ENCODE measurements around the gene SPTB.

Gene SPTB

GRCh38 chr14:64762044-64763034 is 117.4 kb downstream of the SPTB start:
- Histone ChIP-seq H3K27ac (ENCODE audit: low read length) (peak overlapping the region; percentile 62), H3K4me1 (ENCODE audit: control insufficient read depth in 1 of 2, insufficient read depth in 2 of 2, low read length in 2 of 2) (peaks cover 31 to 45% of the 10 kb centered on the region in 2 donors), H3K9me3 (ENCODE audit: control insufficient read depth in 1 of 2, low read length in 2 of 2) (no peaks in the 10 kb centered on the region), H3K4me3 (ENCODE audit: low read depth in 1 of 2, low read length in 2 of 2) (peak overlapping the region in 1 of 2 donors; percentile 33), H3K36me3 (ENCODE audit: control insufficient read depth in 1 of 2, insufficient read depth in 2 of 2, low read length in 2 of 2) (no peaks in the 10 kb centered on the region), H3K27me3 (ENCODE audit: low read depth, low read length) (no peaks in the 10 kb centered on the region)

- Histone ChIP-seq H3K27ac (ENCODE audit: low read length) (peak overlapping the region; percentile 62), H3K4me3 (ENCODE audit: low read depth in 1 of 2, low read length in 2 of 2) (no peak overlapping the region), H3K36me3 (ENCODE audit: control insufficient read depth in 1 of 2, insufficient read depth in 2 of 2, low read length in 2 of 2) (no peaks in the 10 kb centered on the region), H3K4me1 (ENCODE audit: control insufficient read depth in 1 of 2, insufficient read depth in 2 of 2, low read length in 2 of 2) (peaks cover 31 to 45% of the 10 kb centered on the region in 2 donors), H3K9me3 (ENCODE audit: control insufficient read depth in 1 of 2, low read length in 2 of 2) (no peaks in the 10 kb centered on the region), H3K27me3 (ENCODE audit: low read depth, low read length) (no peaks in the 10 kb centered on the region)
Observed at GRCh38 chr14:64761441-64762043, 118.2 kb downstream of the SPTB start.

- no peaks in the 10 kb centered on the region for H3K9me3 ChIP-seq (ENCODE audit: control insufficient read depth in 1 of 2, low read length in 2 of 2)
- no peaks in the 10 kb centered on the region for H3K27me3 ChIP-seq (ENCODE audit: low read depth, low read length)
- no peaks in the 10 kb centered on the region for H3K36me3 ChIP-seq (ENCODE audit: control insufficient read depth in 1 of 2, insufficient read depth in 2 of 2, low read length in 2 of 2)
- H3K4me3 ChIP-seq (ENCODE audit: low read depth in 1 of 2, low read length in 2 of 2): no peak overlapping the region
- H3K27ac ChIP-seq (ENCODE audit: low read length): no peak overlapping the region
- H3K4me1 ChIP-seq (ENCODE audit: control insufficient read depth in 1 of 2, insufficient read depth in 2 of 2, low read length in 2 of 2): peaks cover 31 to 45% of the 10 kb centered on the region in 2 donors
Observed at GRCh38 chr14:64760916-64761315, 118.8 kb downstream of the SPTB start.

GRCh38 chr14:64760146-64760755 is 119.5 kb downstream of the SPTB start:
- Histone ChIP-seq H3K4me3 (ENCODE audit: low read depth in 1 of 2, low read length in 2 of 2) (no peak overlapping the region), H3K27me3 (ENCODE audit: low read depth, low read length) (no peaks in the 10 kb centered on the region), H3K27ac (ENCODE audit: low read length) (no peak overlapping the region), H3K4me1 (ENCODE audit: control insufficient read depth in 1 of 2, insufficient read depth in 2 of 2, low read length in 2 of 2) (peaks cover 31 to 45% of the 10 kb centered on the region in 2 donors), H3K9me3 (ENCODE audit: control insufficient read depth in 1 of 2, low read length in 2 of 2) (no peaks in the 10 kb centered on the region), H3K36me3 (ENCODE audit: control insufficient read depth in 1 of 2, insufficient read depth in 2 of 2, low read length in 2 of 2) (no peaks in the 10 kb centered on the region)

- Histone ChIP-seq H3K9me3 (ENCODE audit: control insufficient read depth in 1 of 2, low read length in 2 of 2) (no peaks in the 10 kb centered on the region), H3K4me1 (ENCODE audit: control insufficient read depth in 1 of 2, insufficient read depth in 2 of 2, low read length in 2 of 2) (peaks cover 31 to 44% of the 10 kb centered on the region in 2 donors), H3K27me3 (ENCODE audit: low read depth, low read length) (no peaks in the 10 kb centered on the region), H3K27ac (ENCODE audit: low read length) (no peak overlapping the region), H3K4me3 (ENCODE audit: low read depth in 1 of 2, low read length in 2 of 2) (no peak overlapping the region), H3K36me3 (ENCODE audit: control insufficient read depth in 1 of 2, insufficient read depth in 2 of 2, low read length in 2 of 2) (no peaks in the 10 kb centered on the region)
Observed at GRCh38 chr14:64759555-64759938, 120.2 kb downstream of the SPTB start.

- no peaks in the 10 kb centered on the region for H3K27me3 ChIP-seq (ENCODE audit: low read depth, low read length)
- H3K4me1 ChIP-seq (ENCODE audit: control insufficient read depth in 1 of 2, insufficient read depth in 2 of 2, low read length in 2 of 2): peaks cover 31 to 38% of the 10 kb centered on the region in 2 donors
- H3K27ac ChIP-seq (ENCODE audit: low read length): no peak overlapping the region
Observed at GRCh38 chr14:64758691-64759554, 120.8 kb downstream of the SPTB start.

GRCh38 chr14:64758025-64758521 is 121.6 kb downstream of the SPTB start:
- H3K27ac ChIP-seq (ENCODE audit: low read length): no peak overlapping the region
- no peaks in the 10 kb centered on the region for H3K9me3 ChIP-seq (ENCODE audit: control insufficient read depth in 1 of 2, low read length in 2 of 2)
- H3K4me1 ChIP-seq (ENCODE audit: control insufficient read depth in 1 of 2, insufficient read depth in 2 of 2, low read length in 2 of 2): peaks cover 31 to 38% of the 10 kb centered on the region in 2 donors
- no peak overlapping the region for H3K4me3 ChIP-seq (ENCODE audit: low read depth in 1 of 2, low read length in 2 of 2)
- H3K36me3 ChIP-seq (ENCODE audit: control insufficient read depth in 1 of 2, insufficient read depth in 2 of 2, low read length in 2 of 2): no peaks in the 10 kb centered on the region
- no peaks in the 10 kb centered on the region for H3K27me3 ChIP-seq (ENCODE audit: low read depth, low read length)

More at GRCh38 chr14:64758691-64759554, 120.8 kb downstream of the SPTB start:
- Histone ChIP-seq H3K9me3 (ENCODE audit: control insufficient read depth in 1 of 2, low read length in 2 of 2) (no peaks in the 10 kb centered on the region), H3K4me3 (ENCODE audit: low read depth in 1 of 2, low read length in 2 of 2) (no peak overlapping the region), H3K36me3 (ENCODE audit: control insufficient read depth in 1 of 2, insufficient read depth in 2 of 2, low read length in 2 of 2) (no peaks in the 10 kb centered on the region)

GRCh38 chr14:64757601-64758000 is 122.1 kb downstream of the SPTB start:
- Histone ChIP-seq H3K36me3 (ENCODE audit: control insufficient read depth in 1 of 2, insufficient read depth in 2 of 2, low read length in 2 of 2) (no peaks in the 10 kb centered on the region), H3K27ac (ENCODE audit: low read length) (no peak overlapping the region), H3K4me1 (ENCODE audit: control insufficient read depth in 1 of 2, insufficient read depth in 2 of 2, low read length in 2 of 2) (peaks cover 27 to 37% of the 10 kb centered on the region in 2 donors), H3K4me3 (ENCODE audit: low read depth in 1 of 2, low read length in 2 of 2) (no peak overlapping the region), H3K27me3 (ENCODE audit: low read depth, low read length) (no peaks in the 10 kb centered on the region), H3K9me3 (ENCODE audit: control insufficient read depth in 1 of 2, low read length in 2 of 2) (no peaks in the 10 kb centered on the region)

GRCh38 chr14:64756712-64757111 is 123.0 kb downstream of the SPTB start:
- Histone ChIP-seq H3K4me1 (ENCODE audit: control insufficient read depth in 1 of 2, insufficient read depth in 2 of 2, low read length in 2 of 2) (peaks cover 21 to 28% of the 10 kb centered on the region in 2 donors), H3K27ac (ENCODE audit: low read length) (no peak overlapping the region), H3K4me3 (ENCODE audit: low read depth in 1 of 2, low read length in 2 of 2) (no peak overlapping the region), H3K36me3 (ENCODE audit: control insufficient read depth in 1 of 2, insufficient read depth in 2 of 2, low read length in 2 of 2) (no peaks in the 10 kb centered on the region), H3K27me3 (ENCODE audit: low read depth, low read length) (no peaks in the 10 kb centered on the region), H3K9me3 (ENCODE audit: control insufficient read depth in 1 of 2, low read length in 2 of 2) (no peaks in the 10 kb centered on the region)

- Histone ChIP-seq H3K4me3 (ENCODE audit: low read depth in 1 of 2, low read length in 2 of 2) (no peak overlapping the region), H3K27me3 (ENCODE audit: low read depth, low read length) (no peaks in the 10 kb centered on the region), H3K27ac (ENCODE audit: low read length) (no peak overlapping the region), H3K36me3 (ENCODE audit: control insufficient read depth in 1 of 2, insufficient read depth in 2 of 2, low read length in 2 of 2) (no peaks in the 10 kb centered on the region), H3K4me1 (ENCODE audit: control insufficient read depth in 1 of 2, insufficient read depth in 2 of 2, low read length in 2 of 2) (peaks cover 14 to 19% of the 10 kb centered on the region in 2 donors), H3K9me3 (ENCODE audit: control insufficient read depth in 1 of 2, low read length in 2 of 2) (no peaks in the 10 kb centered on the region)
Observed at GRCh38 chr14:64755781-64756221, 123.9 kb downstream of the SPTB start.

All from muscle layer of duodenum (tissue), 2 donors.